HepG2 (cell line): ENCODE data around the gene PHACTR1. TPM values are rescaled to one million over a fixed set of nuclear protein-coding genes. Genes with fewer than 3 reads are reported as not detected.

Source experiments
- ATAC-seq: fragments of 200-7000 bp; cut with Tn5 transposase; 3 replicates; pipeline ENCODE4 v1.9.1; 2020; ENCODE audit warnings: mild to moderate bottlenecking, moderate library complexity
- BruUV-seq: library from RNA; stranded (reverse); fragments of 400-500 nt; replicated peaks from 2 replicates; lab custom pipeline; 2021; lab: Mats Ljungman, UMichigan
- CTCF ChIA-PET: fragments of 300-600 bp; formaldehyde crosslinking; extraction: SDS; loops from one replicate; lab custom pipeline; 2021; ENCODE audit warnings: low total read pairs, inconsistent platforms, low intra/inter-chr PET ratio; lab: Yijun Ruan, JAX
- POLR2A ChIA-PET: fragments of 350-600 bp; sonication (Branson Sonifier 250); formaldehyde crosslinking; loops from one replicate; lab custom pipeline; 2020; ENCODE audit warnings: antibody characterized with exemption, inconsistent platforms; lab: Yijun Ruan, JAX
- DNase-seq: peaks from one replicate; pipeline ENCODE4 v3.0.0-alpha.2; 2015; ENCODE audit warnings: low spot score
- FAIRE-seq: peaks from 3 replicates; lab custom pipeline; 2011; peaks lifted over from hg19 to GRCh38; lab: Jason Lieb, UNC
- H2AFZ ChIP-seq: one replicate; pipeline ENCODE4 v1.6.1; 2011; ENCODE audit warnings: low read length, inconsistent platforms
- H3K27ac ChIP-seq: fragments of 300-600 bp; 3 replicates; pipeline ENCODE4 v1.8.0; 2011; ENCODE audit warnings: mixed run types, mild to moderate bottlenecking, mixed read lengths, low read length, inconsistent platforms; ENCODE audit not compliant: insufficient read depth; ENCODE audit errors: extremely low read length
- H3K27me3 ChIP-seq, 2 experiments: fragments of 200-600 bp in 1 of 2; 2 replicates in 1 of 2; 3 replicates in 1 of 2; pipeline versions ENCODE4 v1.6.0 to v1.8.0; 2011; ENCODE audit warnings: low read length in 2 of 2, mild to moderate bottlenecking in 2 of 2, moderate library complexity in 2 of 2, inconsistent platforms in 1 of 2; ENCODE audit not compliant: insufficient read depth in 2 of 2, control insufficient read depth in 1 of 2
- H3K36me3 ChIP-seq, 2 experiments: fragments of 200-600 bp in 1 of 2; replicated peaks in 1 of 2; 2 replicates in 1 of 2; 3 replicates in 1 of 2; pipeline versions ENCODE4 v1.5.1 to v1.8.0; 2011; ENCODE audit warnings: low read length in 2 of 2, inconsistent platforms in 1 of 2; ENCODE audit not compliant: insufficient read depth in 2 of 2, control insufficient read depth in 1 of 2
- H3K4me1 ChIP-seq: 2 replicates; pipeline ENCODE4 v1.5.1; 2012; ENCODE audit warnings: low read length, inconsistent platforms; ENCODE audit not compliant: insufficient read depth
- H3K4me2 ChIP-seq: 2 replicates; pipeline ENCODE4 v1.6.0; 2011; ENCODE audit warnings: low read depth, low read length, inconsistent platforms
- H3K4me3 ChIP-seq, 3 experiments: fragments of 200-600 bp in 1 of 3; sonication (generic), shearing (Covaris generic) in 1 of 3; replicated peaks in 1 of 3; 2 replicates each; pipeline ENCODE4 v1.5.1; 2011 to 2016; ENCODE audit warnings: low read length in 3 of 3, inconsistent platforms in 2 of 3, low read depth in 2 of 3, mild to moderate bottlenecking in 2 of 3, control low read depth in 1 of 3, mixed read lengths in 1 of 3; ENCODE audit not compliant: insufficient read depth in 1 of 3
- H3K79me2 ChIP-seq: one replicate; pipeline ENCODE4 v1.6.1; 2011; ENCODE audit warnings: low read length, inconsistent platforms; ENCODE audit not compliant: insufficient read depth
- H3K9ac ChIP-seq: 2 replicates; pipeline ENCODE4 v1.6.0; 2011; ENCODE audit warnings: mild to moderate bottlenecking, low read depth, low read length, inconsistent platforms; ENCODE audit not compliant: insufficient read depth
- H3K9me3 ChIP-seq: 2 replicates; pipeline ENCODE4 v1.5.1; 2012; ENCODE audit warnings: mild to moderate bottlenecking, low read length
- H4K20me1 ChIP-seq: 2 replicates; pipeline ENCODE4 v1.6.0; 2011; ENCODE audit warnings: inconsistent platforms, mild to moderate bottlenecking, low read length, moderate library complexity; ENCODE audit not compliant: insufficient read depth
- NRL ChIP-seq: sonication (generic); formaldehyde crosslinking; IDR thresholded peaks from 2 replicates; pipeline ENCODE4 v1.5.0; 2020; ENCODE audit warnings: missing genetic modification reagents, mild to moderate bottlenecking, moderate library complexity, borderline replicate concordance
- RELA ChIP-seq: sonication (generic); formaldehyde crosslinking; IDR thresholded peaks from 2 replicates; pipeline ENCODE4 v1.4.0; 2020; ENCODE audit warnings: missing genetic modification reagents
- SMAD1 ChIP-seq: sonication (generic); formaldehyde crosslinking; IDR thresholded peaks from 2 replicates; pipeline ENCODE4 v1.4.0; 2020; ENCODE audit warnings: missing genetic modification reagents, low read depth, mild to moderate bottlenecking, borderline replicate concordance
- ZNF235 ChIP-seq: sonication (generic); formaldehyde crosslinking; IDR thresholded peaks from 2 replicates; pipeline ENCODE4 v1.8.1; 2023; ENCODE audit warnings: mild to moderate bottlenecking, missing genetic modification reagents, borderline replicate concordance
- ZNF562 ChIP-seq: sonication (generic); formaldehyde crosslinking; IDR thresholded peaks from 2 replicates; pipeline ENCODE4 v1.8.0; 2022; ENCODE audit warnings: missing genetic modification reagents, borderline replicate concordance
- ZNF629 ChIP-seq: sonication (generic); formaldehyde crosslinking; conservative IDR thresholded peaks from 2 replicates; pipeline ENCODE4 v1.5.0; 2020; ENCODE audit warnings: missing genetic modification reagents
- ZNF841 ChIP-seq: sonication (generic); formaldehyde crosslinking; IDR thresholded peaks from 2 replicates; pipeline ENCODE4 v1.8.1; 2023; ENCODE audit warnings: missing genetic modification reagents, borderline replicate concordance
- ZNF883 ChIP-seq: sonication (generic); formaldehyde crosslinking; IDR thresholded peaks from 2 replicates; pipeline ENCODE4 v1.5.1; 2020; ENCODE audit warnings: mild to moderate bottlenecking, missing genetic modification reagents; ENCODE audit errors: not compliant biosample characterization
- ZSCAN5A ChIP-seq: sonication (generic); formaldehyde crosslinking; IDR thresholded peaks from 2 replicates; pipeline ENCODE4 v1.8.0; 2022; ENCODE audit warnings: mild to moderate bottlenecking, missing genetic modification reagents, borderline replicate concordance
- WGBS: methylation state at CpG from one replicate; pipeline ENCODE4 v1.1.6; 2017; ENCODE audit warnings: low lambda C conversion rate; 5-methylcytosine and 5-hydroxymethylcytosine counted together
- in situ Hi-C: cut with HindIII; loops from 2 replicates; pipeline ENCODE4 v1.10.0; 2017; ENCODE audit warnings: low pct_unique_long_range_greater_than_20kb; ENCODE audit not compliant: extremely low pct_ligation_motif_present
- intact Hi-C: fragments of 100-400 bp; cut with micrococcal nuclease; formaldehyde crosslinking; loops from one replicate; pipeline ENCODE4 v1.10.0; 2022; ENCODE audit not compliant: unreplicated experiment
- polyA plus RNA-seq, 8 experiments: library from polyadenylated mRNA; depleted of rRNA in 3 of 8; stranded (reverse) in 7 of 8; unstranded in 1 of 8; fragments of >200 nt; fragmentation: Illumina TruSeq in 4 of 8; extraction: Trizol in 4 of 8; gene quantifications; 2 replicates each; pipeline versions ENCODE4 v1.2.1 to v1.2.3, GENCODE V29; 2011 to 2016; ENCODE audit warnings: low read depth in 4 of 8, missing spikeins in 1 of 8, mixed read lengths in 1 of 8; ENCODE audit not compliant: insufficient read depth in 1 of 8
- total RNA-seq, 5 experiments: library from RNA; depleted of rRNA; stranded (reverse); fragments of >200 nt; fragmentation: Illumina TruSeq; extraction: Trizol; gene quantifications; 2 replicates each; pipeline ENCODE4 v1.2.3, GENCODE V29; 2016; ENCODE audit warnings: low read depth in 1 of 5
- TF ChIP-seq, protein P1 (sequence below): sonication (generic); formaldehyde crosslinking; IDR thresholded peaks from 2 replicates; pipeline ENCODE4 v1.5.0; 2020; ENCODE audit warnings: missing genetic modification reagents, mild to moderate bottlenecking, borderline replicate concordance
- TF ChIP-seq, protein P2 (sequence below): sonication (generic); formaldehyde crosslinking; IDR thresholded peaks from 2 replicates; pipeline ENCODE4 v1.8.0; 2022; ENCODE audit warnings: mild to moderate bottlenecking, missing genetic modification reagents

PHACTR1 gene
- total and polyA plus RNA-seq, 2 of the 13 experiments (the other 11 are each of a cell fraction or from before 2014, with no cell fraction given): 0.09 TPM; not detected in 1

DNA sequence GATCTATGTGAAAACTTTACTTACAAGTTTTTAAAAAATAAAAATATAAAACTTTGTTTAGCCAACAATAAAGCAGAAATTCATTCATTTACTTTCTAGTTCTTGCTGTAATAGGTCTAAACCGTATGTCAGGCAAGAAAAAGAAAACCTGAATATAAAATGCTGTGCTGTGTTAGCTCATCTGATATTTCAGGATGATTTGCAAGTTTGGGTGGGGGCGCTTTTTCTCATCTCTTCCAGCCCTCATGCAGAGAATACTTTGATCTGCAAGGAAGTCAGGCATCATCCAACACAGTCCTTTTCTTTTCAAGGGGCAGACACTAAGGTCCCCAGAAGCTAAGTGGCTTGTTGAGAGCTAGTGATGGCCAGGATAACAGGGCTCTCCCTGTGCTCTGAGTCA, 458.5 kb downstream of the PHACTR1 start:
- no peaks in the 10 kb centered on the region for H3K36me3 ChIP-seq
- ATAC-seq (no peak), FAIRE-seq (no peak), DNase-seq (no peak)
- WGBS: under 1% methylated on average over 2 of the region's 2 CpGs
- H3K9me3 ChIP-seq: no peaks in the 10 kb centered on the region
- H3K4me1 ChIP-seq: no peaks in the 10 kb centered on the region
- intact Hi-C loops (no loop called here), in situ Hi-C loops (loop anchor here (25.0 kb wide), 1 partner anchor 362 kb away; no protein-coding TSS in a partner anchor)
- ChIA-PET CTCF (no interaction called here), POLR2A (no interaction called here)
- no peak overlapping the region for H3K4me3 ChIP-seq
- no peaks in the 10 kb centered on the region for H3K79me2 ChIP-seq
- H3K9ac ChIP-seq: no peak overlapping the region
- H4K20me1 ChIP-seq: no peaks in the 10 kb centered on the region
- no peak overlapping the region for H3K4me2 ChIP-seq
- no peak overlapping the region for H3K27ac ChIP-seq
- H2AFZ ChIP-seq: no peak overlapping the region
- BruUV-seq: no TSS peak
- peaks cover 0 to 13% of the 10 kb centered on the region in 2 experiments; a peak in 2 of 5 replicates for H3K27me3 ChIP-seq
- TF ChIP-seq ZSCAN5A (CRISPR knock-in tag) (no peak), ZNF629 (CRISPR knock-in tag) (no peak), ZNF235 (CRISPR knock-in tag) (no peak), ZNF883 (CRISPR knock-in tag) (no peak), SMAD1 (CRISPR knock-in tag) (no peak), RELA (CRISPR knock-in tag) (no peak), ZNF562 (CRISPR knock-in tag) (no peak), NRL (CRISPR knock-in tag) (no peak), ZNF841 (CRISPR knock-in tag) (no peak)
- TF ChIP-seq, protein P1, sequence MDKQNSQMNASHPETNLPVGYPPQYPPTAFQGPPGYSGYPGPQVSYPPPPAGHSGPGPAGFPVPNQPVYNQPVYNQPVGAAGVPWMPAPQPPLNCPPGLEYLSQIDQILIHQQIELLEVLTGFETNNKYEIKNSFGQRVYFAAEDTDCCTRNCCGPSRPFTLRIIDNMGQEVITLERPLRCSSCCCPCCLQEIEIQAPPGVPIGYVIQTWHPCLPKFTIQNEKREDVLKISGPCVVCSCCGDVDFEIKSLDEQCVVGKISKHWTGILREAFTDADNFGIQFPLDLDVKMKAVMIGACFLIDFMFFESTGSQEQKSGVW (CRISPR knock-in tag): no peak
- TF ChIP-seq, protein P2, sequence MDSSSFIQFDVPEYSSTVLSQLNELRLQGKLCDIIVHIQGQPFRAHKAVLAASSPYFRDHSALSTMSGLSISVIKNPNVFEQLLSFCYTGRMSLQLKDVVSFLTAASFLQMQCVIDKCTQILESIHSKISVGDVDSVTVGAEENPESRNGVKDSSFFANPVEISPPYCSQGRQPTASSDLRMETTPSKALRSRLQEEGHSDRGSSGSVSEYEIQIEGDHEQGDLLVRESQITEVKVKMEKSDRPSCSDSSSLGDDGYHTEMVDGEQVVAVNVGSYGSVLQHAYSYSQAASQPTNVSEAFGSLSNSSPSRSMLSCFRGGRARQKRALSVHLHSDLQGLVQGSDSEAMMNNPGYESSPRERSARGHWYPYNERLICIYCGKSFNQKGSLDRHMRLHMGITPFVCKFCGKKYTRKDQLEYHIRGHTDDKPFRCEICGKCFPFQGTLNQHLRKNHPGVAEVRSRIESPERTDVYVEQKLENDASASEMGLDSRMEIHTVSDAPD (CRISPR knock-in tag): no peak
